HCT116 (cell line): ENCODE data around the gene GDI1. TPM values are rescaled to one million over a fixed set of nuclear protein-coding genes. Genes with fewer than 3 reads are reported as not detected.
A peak's percentile ranks its signal among the peaks of the same experiment; 100 is the strongest.

Experiments
- ATAC-seq: fragments of 200-7000 bp; cut with Tn5 transposase; 2 replicates; pipeline ENCODE4 v1.9.1; 2020; ENCODE audit warnings: mild to moderate bottlenecking, moderate library complexity
- BruUV-seq: library from RNA; stranded (reverse); fragments of 400-500 nt; replicated peaks from 2 replicates; lab custom pipeline; 2021; lab: Mats Ljungman, UMichigan
- CTCF ChIA-PET: fragments of 300-600 bp; sonication (Branson Sonifier 250); formaldehyde crosslinking; loops from one replicate; lab custom pipeline; 2021; ENCODE audit warnings: antibody characterized with exemption; lab: Charles Lee
- POLR2A ChIA-PET: fragments of 300-600, 350-600 bp; sonication (Branson Sonifier 250); formaldehyde crosslinking; loops from one replicate; lab custom pipeline; 2021; ENCODE audit warnings: antibody characterized with exemption; lab: Charles Lee
- RAD21 ChIA-PET, 2 experiments: fragments of 300-600 bp; sonication (Branson Sonifier 250); formaldehyde crosslinking; loops; one replicate each; lab custom pipeline; 2023; ENCODE audit warnings: low total read pairs in 2 of 2; ENCODE audit not compliant: uncharacterized antibody in 2 of 2, unreplicated experiment in 2 of 2, low non-redundant PET in 1 of 2; lab: Charles Lee
- DNase-seq: peaks from one replicate; pipeline ENCODE4 v3.0.0-alpha.2; 2010; ENCODE audit warnings: low read depth, low spot score
- H2AFZ ChIP-seq: fragments of 200-600 bp; shearing (Covaris generic), sonication (generic); 2 replicates; pipeline ENCODE4 v1.6.1; 2017; ENCODE audit warnings: low read depth, mixed run types, mixed read lengths, antibody characterized with exemption, low read length; ENCODE audit not compliant: poor library complexity, severe bottlenecking
- H3K27ac ChIP-seq: 2 replicates; pipeline ENCODE4 v1.5.1; 2012; ENCODE audit warnings: low read depth, low read length
- H3K27me3 ChIP-seq: fragments of 200-600 bp; sonication (generic); 2 replicates; pipeline ENCODE4 v1.6.1; 2016; ENCODE audit warnings: mixed run types, low read length, mixed read lengths; ENCODE audit not compliant: insufficient read depth
- H3K36me3 ChIP-seq, 2 experiments: fragments of 200-500 bp in 1 of 2; fragments of 200-600 bp in 1 of 2; sonication (Bioruptor generic) in 1 of 2; sonication (generic) in 1 of 2; 2 replicates each; pipeline versions ENCODE4 v1.5.1 to v1.6.1; 2014 to 2016; ENCODE audit warnings: low read length in 2 of 2, inconsistent platforms in 1 of 2, mixed read lengths in 1 of 2, mixed run types in 1 of 2; ENCODE audit not compliant: insufficient read depth in 2 of 2, control insufficient read depth in 1 of 2
- H3K4me1 ChIP-seq, 2 experiments: fragments of 200-600 bp in 1 of 2; sonication (generic) in 1 of 2; 2 replicates each; pipeline versions ENCODE4 v1.5.1 to v1.6.1; 2012 to 2017; ENCODE audit warnings: low read length in 2 of 2, inconsistent platforms in 1 of 2, mild to moderate bottlenecking in 1 of 2, mixed read lengths in 1 of 2, mixed run types in 1 of 2, moderate library complexity in 1 of 2; ENCODE audit not compliant: insufficient read depth in 2 of 2, control insufficient read depth in 1 of 2
- H3K4me2 ChIP-seq: fragments of 200-600 bp; sonication (generic); 2 replicates; pipeline ENCODE4 v1.6.1; 2017; ENCODE audit warnings: mixed run types, low read length, mixed read lengths
- H3K4me3 ChIP-seq, 2 experiments: fragments of 200-600 bp in 1 of 2; sonication (generic) in 1 of 2; replicated peaks in 1 of 2; 2 replicates each; pipeline ENCODE4 v1.5.1; 2011 to 2016; ENCODE audit warnings: low read length in 2 of 2, control low read depth in 1 of 2, low read depth in 1 of 2, mild to moderate bottlenecking in 1 of 2, mixed read lengths in 1 of 2, mixed run types in 1 of 2
- H3K79me2 ChIP-seq: fragments of 200-600 bp; sonication (generic); 2 replicates; pipeline ENCODE4 v1.6.1; 2017; ENCODE audit warnings: mild to moderate bottlenecking, mixed run types, low read length, moderate library complexity, mixed read lengths; ENCODE audit not compliant: insufficient read depth
- H3K9ac ChIP-seq: fragments of 200-600 bp; sonication (generic); 2 replicates; pipeline ENCODE4 v1.6.1; 2016; ENCODE audit warnings: low read length, mixed read lengths
- H3K9me2 ChIP-seq: fragments of 200-600 bp; sonication (generic), shearing (Covaris generic); 2 replicates; pipeline ENCODE4 v1.6.1; 2017; ENCODE audit warnings: mixed run types, mild to moderate bottlenecking, moderate library complexity; ENCODE audit not compliant: insufficient read depth
- H3K9me3 ChIP-seq, 2 experiments: fragments of 200-500 bp in 1 of 2; fragments of 200-600 bp in 1 of 2; sonication (Bioruptor generic) in 1 of 2; sonication (generic) in 1 of 2; 2 replicates each; pipeline ENCODE4 v1.6.1; 2014 to 2017; ENCODE audit warnings: low read length in 2 of 2, mixed read lengths in 2 of 2, inconsistent platforms in 1 of 2, low read depth in 1 of 2, mild to moderate bottlenecking in 1 of 2, mixed run types in 1 of 2, moderate library complexity in 1 of 2; ENCODE audit not compliant: control insufficient read depth in 1 of 2, insufficient read depth in 1 of 2
- H4K20me1 ChIP-seq: fragments of 200-600 bp; sonication (generic), shearing (Covaris generic); 2 replicates; pipeline ENCODE4 v1.6.1; 2017; ENCODE audit warnings: mixed run types, mild to moderate bottlenecking, moderate library complexity; ENCODE audit not compliant: insufficient read depth
- EZH2 ChIP-seq: fragments of 200-600 bp; sonication (generic); IDR thresholded peaks from 2 replicates; pipeline ENCODE4 v1.6.1; 2017; ENCODE audit warnings: antibody characterized with exemption, mixed run types
- POLR2A ChIP-seq: IDR thresholded peaks from 2 replicates; pipeline ENCODE4 v1.7.0; 2011; ENCODE audit warnings: borderline replicate concordance; ENCODE audit not compliant: insufficient read depth, insufficient read length; ENCODE audit errors: extremely low read depth
- POLR2AphosphoS5 ChIP-seq: IDR thresholded peaks from 2 replicates; pipeline ENCODE4 v1.6.1; 2011; ENCODE audit warnings: mild to moderate bottlenecking, low read depth, low read length, moderate library complexity
- intact Hi-C: fragments of 100-400 bp; cut with micrococcal nuclease; formaldehyde crosslinking; loops from 2 replicates; pipeline ENCODE4 v1.10.0; 2022
- total RNA-seq: library from RNA; stranded (reverse); gene quantifications from one replicate; pipeline ENCODE4 v1.2.1, GENCODE V29; 2021; ENCODE audit not compliant: unreplicated experiment
- TF ChIP-seq, protein P1 (sequence below): IDR thresholded peaks from 2 replicates; pipeline ENCODE4 v1.6.1; 2011; ENCODE audit warnings: mild to moderate bottlenecking, low read length, moderate library complexity; ENCODE audit not compliant: insufficient replicate concordance; ENCODE audit errors: extremely low read depth

Gene GDI1
- total RNA-seq, 1 experiment from 2014 or later, result 122 TPM

- no TSS peak for BruUV-seq
- ChIA-PET RAD21 (no interaction called here), CTCF (no interaction called here), POLR2A (interaction anchor here (2.8 kb wide), 1 partner anchor 8 kb away, joined by 10 read pairs; the partner anchor contains the start of gene DNASE1L1)
- Histone ChIP-seq H3K27me3 (no peaks in the 10 kb centered on the region), H3K4me2 (no peak overlapping the region), H3K79me2 (peaks cover 19% of the 10 kb centered on the region), H3K9me2 (no peaks in the 10 kb centered on the region), H3K4me3 (no peak overlapping the region), H3K4me1 (peaks cover 0 to 21% of the 10 kb centered on the region in 2 experiments; a peak in 2 of 4 replicates), H3K27ac (peak overlapping the region; percentile 45; the same call in 1 of the 2 replicates), H3K9ac (no peak overlapping the region), H4K20me1 (no peaks in the 10 kb centered on the region), H3K9me3 (no peaks in the 10 kb centered on the region), H2AFZ (no peak overlapping the region), H3K36me3 (peaks cover 0 to 27% of the 10 kb centered on the region in 2 experiments; a peak in 1 of 4 replicates)
- ATAC-seq, result peak; percentile 14
- TF ChIP-seq POLR2A, result peak; percentile 74
- TF ChIP-seq POLR2AphosphoS5, result peak; percentile 78
- TF ChIP-seq, protein P1, sequence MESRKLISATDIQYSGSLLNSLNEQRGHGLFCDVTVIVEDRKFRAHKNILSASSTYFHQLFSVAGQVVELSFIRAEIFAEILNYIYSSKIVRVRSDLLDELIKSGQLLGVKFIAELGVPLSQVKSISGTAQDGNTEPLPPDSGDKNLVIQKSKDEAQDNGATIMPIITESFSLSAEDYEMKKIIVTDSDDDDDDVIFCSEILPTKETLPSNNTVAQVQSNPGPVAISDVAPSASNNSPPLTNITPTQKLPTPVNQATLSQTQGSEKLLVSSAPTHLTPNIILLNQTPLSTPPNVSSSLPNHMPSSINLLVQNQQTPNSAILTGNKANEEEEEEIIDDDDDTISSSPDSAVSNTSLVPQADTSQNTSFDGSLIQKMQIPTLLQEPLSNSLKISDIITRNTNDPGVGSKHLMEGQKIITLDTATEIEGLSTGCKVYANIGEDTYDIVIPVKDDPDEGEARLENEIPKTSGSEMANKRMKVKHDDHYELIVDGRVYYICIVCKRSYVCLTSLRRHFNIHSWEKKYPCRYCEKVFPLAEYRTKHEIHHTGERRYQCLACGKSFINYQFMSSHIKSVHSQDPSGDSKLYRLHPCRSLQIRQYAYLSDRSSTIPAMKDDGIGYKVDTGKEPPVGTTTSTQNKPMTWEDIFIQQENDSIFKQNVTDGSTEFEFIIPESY, result no peak
- no peak for TF ChIP-seq EZH2
- DNase-seq, result no peak
- intact Hi-C loops, result no loop called here
Observed at GRCh38 chrX:154401045-154401799, 35.7 kb upstream of the GDI1 start.
